Gastrocnemius medialis (tissue), 4 donors: ENCODE measurements around the gene LIPI.

Experiments
- POLR2A ChIP-seq, 2 donors: fragments of 450-650 bp; IDR thresholded peaks; one replicate each; pipeline ENCODE4 v1.6.1; 2017; ENCODE audit warnings: antibody characterized with exemption in 2 of 2, mild to moderate bottlenecking in 2 of 2, moderate library complexity in 2 of 2
- TF ChIP-seq, protein P1 (sequence below), 5 experiments: fragments of 450-650 bp in 3 of 5; fragments of 200-600 bp in 2 of 5; sonication (generic) in 2 of 5; IDR thresholded peaks in 4 of 5; conservative IDR thresholded peaks in 1 of 5; 1 replicate in 4 of 5; 2 replicates in 1 of 5; pipeline ENCODE4 v1.5.1; 2016 to 2019; ENCODE audit warnings: antibody characterized with exemption in 5 of 5, mild to moderate bottlenecking in 3 of 5, moderate library complexity in 3 of 5

DNA sequence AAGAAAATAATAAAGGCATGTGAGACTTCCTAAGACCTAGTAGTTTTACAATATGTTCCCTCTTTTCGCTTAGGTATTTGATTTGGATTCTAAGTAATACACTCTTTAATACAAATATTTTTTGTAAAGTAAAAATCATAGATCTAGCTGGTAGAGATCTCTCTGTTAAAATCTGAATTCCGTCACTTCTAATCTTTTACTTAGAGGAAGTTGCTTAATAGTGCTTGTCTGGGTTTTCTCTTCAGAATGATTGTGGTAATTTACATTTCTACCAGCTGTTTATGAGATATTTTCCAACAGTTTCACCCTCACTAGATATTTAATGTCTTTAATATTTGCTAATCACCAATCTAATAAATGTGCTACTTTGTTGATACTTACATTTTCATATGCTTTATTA lies 28.5 kb upstream of the LIPI start:
- TF ChIP-seq, protein P1, sequence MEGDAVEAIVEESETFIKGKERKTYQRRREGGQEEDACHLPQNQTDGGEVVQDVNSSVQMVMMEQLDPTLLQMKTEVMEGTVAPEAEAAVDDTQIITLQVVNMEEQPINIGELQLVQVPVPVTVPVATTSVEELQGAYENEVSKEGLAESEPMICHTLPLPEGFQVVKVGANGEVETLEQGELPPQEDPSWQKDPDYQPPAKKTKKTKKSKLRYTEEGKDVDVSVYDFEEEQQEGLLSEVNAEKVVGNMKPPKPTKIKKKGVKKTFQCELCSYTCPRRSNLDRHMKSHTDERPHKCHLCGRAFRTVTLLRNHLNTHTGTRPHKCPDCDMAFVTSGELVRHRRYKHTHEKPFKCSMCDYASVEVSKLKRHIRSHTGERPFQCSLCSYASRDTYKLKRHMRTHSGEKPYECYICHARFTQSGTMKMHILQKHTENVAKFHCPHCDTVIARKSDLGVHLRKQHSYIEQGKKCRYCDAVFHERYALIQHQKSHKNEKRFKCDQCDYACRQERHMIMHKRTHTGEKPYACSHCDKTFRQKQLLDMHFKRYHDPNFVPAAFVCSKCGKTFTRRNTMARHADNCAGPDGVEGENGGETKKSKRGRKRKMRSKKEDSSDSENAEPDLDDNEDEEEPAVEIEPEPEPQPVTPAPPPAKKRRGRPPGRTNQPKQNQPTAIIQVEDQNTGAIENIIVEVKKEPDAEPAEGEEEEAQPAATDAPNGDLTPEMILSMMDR (IDR thresholded peaks at IDR 0.05 in 4 of 5, conservative IDR thresholded peaks at IDR 0.05 in 1 of 5): no peak
- no peak for TF ChIP-seq POLR2A (IDR thresholded peaks at IDR 0.05)
